Uterus (tissue), 2 donors: ENCODE results near the gene MLNR.

ENCODE experiments used
- CTCF ChIP-seq, 4 experiments: fragments of 200-600 bp in 2 of 4; fragments of 450-650 bp in 2 of 4; sonication (generic) in 2 of 4; IDR thresholded peaks; one replicate each; pipeline ENCODE4 v1.5.1; 2016 to 2019; ENCODE audit warnings: antibody characterized with exemption in 4 of 4, mild to moderate bottlenecking in 2 of 4, moderate library complexity in 1 of 4
- POLR2A ChIP-seq, 2 donors: fragments of 450-650 bp; IDR thresholded peaks; one replicate each; pipeline ENCODE4 v1.6.1; 2016; ENCODE audit warnings: antibody characterized with exemption in 2 of 2, mild to moderate bottlenecking in 1 of 2, moderate library complexity in 1 of 2

- TF ChIP-seq CTCF (IDR thresholded peaks at IDR 0.05) (no peak), POLR2A (IDR thresholded peaks at IDR 0.05) (no peak)
Measured at GRCh38 chr13:49238621-49239020, 18.5 kb downstream of the MLNR start.
